ENCODE measurements around the gene AGO4.
"Not testable (repeated sequence)": the region's sequence is repeated elsewhere in the genome, so short reads cannot be mapped to it uniquely, and the experiment has no call there.

Gene AGO4

DNA sequence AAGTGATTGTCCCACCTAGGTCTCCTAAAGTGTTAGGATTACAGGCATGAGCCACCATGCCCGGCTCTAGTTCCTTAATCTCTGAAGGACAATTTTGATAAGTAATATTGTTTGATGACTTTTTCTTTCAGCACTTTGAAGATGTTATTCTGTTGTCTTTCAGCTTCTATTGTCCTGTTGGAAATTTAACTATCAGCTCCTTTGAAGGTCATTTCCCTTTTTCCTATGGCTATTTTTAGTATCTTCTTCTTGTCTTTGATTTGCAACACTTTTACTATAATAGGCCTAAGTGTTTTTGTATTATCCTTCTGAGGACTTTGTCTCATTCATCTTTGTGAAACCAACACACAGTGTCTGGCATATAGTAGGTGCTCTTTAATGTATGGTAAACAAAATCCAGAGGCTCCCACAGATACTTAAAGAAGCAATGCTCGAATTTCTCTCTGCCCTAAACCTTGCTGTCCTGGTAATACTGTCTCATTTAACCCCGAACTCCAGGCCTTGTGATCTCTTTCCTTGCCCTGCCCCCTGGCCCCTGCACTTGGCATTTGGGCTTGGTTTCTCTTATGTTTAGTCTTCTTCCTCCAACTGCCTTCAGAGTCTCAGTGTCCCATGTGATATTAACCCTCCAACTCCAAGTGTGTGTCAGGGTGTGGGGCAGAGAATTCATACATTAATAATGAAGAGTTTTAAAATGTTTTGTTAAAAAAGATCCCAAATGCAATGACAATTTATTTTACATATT lies 56.2 kb downstream of the AGO4 start:
- DNase-seq (ENCODE audit: low read depth in 2 of 3, low spot score in 2 of 3), result no peak

DNA sequence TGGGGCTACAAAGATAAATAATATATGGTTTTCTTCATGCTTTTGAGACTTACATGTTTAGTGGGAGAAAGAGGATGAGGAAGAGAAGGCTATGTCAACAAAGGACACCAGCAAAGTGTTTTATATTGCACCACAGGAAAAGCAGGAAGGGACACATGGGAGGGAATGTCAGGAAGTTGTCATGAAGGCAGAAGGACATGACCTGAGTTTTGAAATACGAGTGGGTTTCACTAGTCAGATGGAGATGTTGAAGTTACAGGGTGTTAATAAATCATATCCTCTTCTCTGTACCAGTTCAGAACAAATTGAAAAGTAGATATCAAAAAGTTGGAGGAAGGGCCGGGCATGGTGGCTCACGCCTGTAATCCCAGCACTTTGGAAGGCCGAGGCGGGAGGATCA lies 57.0 kb downstream of the AGO4 start:
- DNase-seq (ENCODE audit: low read depth in 2 of 3, low spot score in 2 of 3), result no peak

DNA sequence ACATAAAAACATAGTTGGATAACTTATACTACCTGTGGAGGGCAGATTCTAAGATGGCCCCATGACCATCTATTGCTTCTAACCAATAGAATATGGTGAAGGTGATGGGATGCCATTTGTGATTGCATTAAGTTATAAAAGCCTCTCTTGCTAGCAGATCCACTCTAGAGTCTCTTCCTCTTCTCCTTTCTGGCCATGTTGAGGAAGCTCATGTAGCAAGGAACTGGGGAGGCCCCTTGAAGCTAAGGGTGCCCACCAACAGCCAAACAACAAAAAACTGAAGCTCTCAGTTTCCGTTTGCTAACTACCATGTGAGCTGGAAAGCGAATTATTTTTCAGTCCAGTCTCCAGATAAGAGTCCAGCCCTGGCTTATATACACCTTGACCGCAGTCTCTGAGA lies 59.2 kb downstream of the AGO4 start:
- DNase-seq (ENCODE audit: low read depth in 2 of 3, low spot score in 2 of 3), result no peak

DNA sequence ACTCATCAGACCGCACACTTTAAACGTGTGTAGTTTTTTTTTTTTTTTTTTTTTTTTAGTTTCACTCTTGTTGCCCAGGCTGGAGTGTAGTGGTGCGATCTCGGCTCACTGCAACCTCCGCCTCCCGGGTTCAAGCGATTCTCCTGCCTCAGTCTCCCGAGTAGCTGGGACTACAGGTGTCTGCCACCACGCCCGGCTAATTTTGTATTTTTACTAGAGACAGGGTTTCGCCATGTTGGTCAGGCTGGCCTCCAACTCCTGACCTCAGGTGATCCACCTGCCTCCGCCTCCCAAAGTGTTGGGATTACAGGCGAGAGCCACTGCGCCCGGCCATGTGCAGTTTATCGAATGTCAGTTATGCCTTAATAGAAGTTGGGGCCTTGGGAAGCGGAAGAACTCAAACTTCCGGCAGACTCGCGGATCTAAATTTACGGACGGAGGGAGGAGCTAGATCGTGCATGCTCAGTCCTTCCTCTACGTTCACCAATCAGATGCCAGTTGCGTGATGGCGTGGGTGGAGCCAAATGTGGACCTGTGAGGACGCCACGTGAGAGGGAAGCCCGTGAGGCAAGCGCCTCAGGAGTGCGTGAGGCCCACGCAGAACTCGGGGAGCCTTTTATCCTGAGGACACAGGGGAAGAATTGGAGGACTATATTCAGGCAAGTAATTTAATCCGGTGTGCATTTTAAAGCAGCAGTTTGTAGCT lies 61.6 kb downstream of the AGO4 start:
- not testable (repeated sequence) for DNase-seq (ENCODE audit: low read depth in 2 of 3, low spot score in 2 of 3)

DNA sequence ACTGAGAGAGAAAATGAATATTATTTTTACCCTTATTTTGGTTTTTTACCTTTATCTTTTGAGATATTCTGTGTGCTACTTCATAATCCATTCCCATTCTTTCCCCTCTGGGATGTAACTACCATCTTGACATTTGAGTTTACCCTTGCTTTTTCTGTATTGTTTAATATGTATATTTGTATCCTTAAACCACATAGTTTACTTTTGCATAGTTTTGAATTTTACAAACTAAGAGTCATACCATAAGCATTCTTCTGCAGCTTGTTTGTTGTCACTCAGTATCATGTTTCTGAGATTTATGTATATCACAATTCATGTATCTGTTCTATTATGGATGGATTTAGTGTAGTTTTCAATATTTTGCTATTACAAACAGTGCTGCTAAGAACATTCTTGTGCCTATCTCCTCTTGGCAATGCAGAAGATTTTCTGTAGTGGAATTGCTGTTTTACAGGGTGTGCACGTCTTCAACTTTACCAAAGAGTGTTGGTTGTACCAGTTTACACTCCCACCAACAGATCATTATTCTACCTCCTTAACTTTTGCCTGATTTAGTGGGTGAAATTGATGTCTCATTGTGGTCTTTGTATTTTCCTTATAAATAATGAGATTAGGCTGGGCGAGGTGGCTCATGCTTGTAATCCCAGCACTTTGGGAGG lies 63.0 kb downstream of the AGO4 start:
- no peak for DNase-seq (ENCODE audit: low read depth in 2 of 3, low spot score in 2 of 3)

DNA sequence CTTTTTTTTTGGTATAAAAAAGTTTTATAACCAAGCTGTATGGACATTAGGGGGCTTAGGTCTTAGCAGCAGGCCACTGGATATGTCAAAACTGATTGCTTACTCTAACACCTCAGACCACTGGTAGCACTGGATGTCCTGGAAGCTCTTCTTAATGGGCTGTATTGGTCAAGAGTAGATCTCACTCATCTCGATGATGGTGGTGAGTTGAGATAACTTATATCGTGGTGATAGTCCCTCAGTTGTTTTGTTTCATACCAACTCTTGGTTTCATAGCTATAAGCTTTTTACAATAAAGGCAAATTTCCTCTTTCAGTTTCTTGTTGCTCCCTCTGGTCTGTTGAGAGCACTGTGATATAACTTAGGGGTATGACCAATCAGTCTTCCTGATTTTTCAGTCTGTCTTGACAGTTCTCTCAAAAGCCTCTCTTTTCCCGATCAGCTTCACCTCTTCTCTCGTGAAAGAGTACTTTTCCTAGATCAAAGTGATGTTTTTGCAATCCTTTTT lies 65.5 kb downstream of the AGO4 start:
- no peak for DNase-seq (ENCODE audit: low read depth in 2 of 3, low spot score in 2 of 3)

DNA sequence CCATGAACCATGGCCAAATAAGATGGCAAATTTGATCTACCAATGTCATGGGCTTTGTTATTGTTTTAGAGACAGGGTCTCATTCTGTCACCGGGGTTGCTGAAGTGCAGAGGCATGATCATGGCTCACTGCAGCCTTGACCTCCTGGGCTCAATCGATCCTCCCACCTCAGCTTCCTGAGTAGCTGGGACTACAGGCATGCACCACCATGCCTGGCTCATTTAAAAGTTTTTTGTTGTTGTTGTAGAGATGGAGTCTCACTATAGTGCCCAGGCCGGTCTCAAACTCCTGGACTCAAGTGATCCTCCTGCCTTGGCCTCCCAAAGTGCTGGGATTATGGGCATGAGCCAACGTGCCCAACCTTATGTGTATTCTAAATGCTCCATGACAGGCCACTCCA lies 66.3 kb downstream of the AGO4 start:
- not testable (repeated sequence) for DNase-seq (ENCODE audit: low read depth in 2 of 3, low spot score in 2 of 3)

DNA sequence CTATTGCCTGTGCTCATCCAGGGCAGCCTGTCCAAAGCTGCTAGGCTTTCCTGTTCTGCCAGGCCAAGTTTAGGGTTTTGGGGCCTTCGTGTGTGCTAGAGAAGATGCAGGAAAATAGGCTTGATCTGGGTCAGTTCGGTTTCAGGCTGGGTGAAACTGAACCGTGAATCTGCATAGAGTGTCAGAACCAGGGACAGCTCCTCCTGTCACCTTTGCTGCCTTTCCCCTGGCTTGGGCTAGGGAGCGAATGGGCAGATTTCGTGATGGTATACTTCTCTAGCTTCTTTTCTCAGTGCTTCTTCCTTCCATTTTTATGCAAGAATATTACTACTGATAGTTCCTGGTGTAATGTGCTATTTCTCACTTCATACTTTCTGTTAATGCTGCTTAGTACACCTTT lies 69.2 kb downstream of the AGO4 start:
- DNase-seq (ENCODE audit: low read depth in 2 of 3, low spot score in 2 of 3), result no peak

DNA sequence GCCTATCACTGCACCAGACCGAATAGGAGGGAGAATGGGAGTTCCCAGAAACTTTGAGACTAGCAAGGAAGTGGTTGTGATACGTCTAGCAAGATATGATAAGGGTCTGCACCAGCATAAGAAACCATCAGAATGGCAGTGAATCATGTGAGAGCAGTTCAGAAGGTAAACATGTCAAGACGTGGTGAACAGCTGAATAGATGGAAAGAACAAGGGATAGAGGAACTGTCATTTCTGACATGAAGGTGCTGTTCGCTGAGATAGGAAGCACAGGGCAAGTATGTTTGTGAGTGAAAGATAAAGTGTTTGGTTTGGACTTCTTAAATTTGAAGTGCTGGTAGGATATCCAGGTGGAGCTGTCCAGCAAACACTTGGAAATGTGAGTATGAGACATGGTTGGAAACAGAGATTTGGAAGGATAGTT lies 74.0 kb downstream of the AGO4 start:
- no peak for DNase-seq (ENCODE audit: low read depth in 2 of 3, low spot score in 2 of 3)

DNA sequence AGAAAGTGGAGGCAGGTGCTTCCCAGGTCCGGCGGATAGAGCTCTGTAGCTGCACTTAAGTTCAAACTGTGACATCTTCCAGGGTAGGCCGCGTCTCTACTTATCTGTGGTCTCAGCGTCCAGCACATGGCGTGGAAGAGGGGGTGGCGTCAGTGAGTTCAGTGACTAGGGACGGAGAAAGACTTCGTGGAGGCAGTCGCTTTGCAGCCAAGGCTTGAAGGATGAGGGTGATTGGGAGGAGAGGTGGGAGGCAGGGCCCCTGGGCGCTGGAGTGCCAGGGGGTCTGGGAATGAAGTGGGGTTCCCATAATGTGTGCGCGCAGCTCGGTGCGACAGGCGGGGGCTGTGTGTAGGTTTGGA lies 74.7 kb downstream of the AGO4 start:
- DNase-seq (ENCODE audit: low read depth in 2 of 3, low spot score in 2 of 3), result no peak

DNA sequence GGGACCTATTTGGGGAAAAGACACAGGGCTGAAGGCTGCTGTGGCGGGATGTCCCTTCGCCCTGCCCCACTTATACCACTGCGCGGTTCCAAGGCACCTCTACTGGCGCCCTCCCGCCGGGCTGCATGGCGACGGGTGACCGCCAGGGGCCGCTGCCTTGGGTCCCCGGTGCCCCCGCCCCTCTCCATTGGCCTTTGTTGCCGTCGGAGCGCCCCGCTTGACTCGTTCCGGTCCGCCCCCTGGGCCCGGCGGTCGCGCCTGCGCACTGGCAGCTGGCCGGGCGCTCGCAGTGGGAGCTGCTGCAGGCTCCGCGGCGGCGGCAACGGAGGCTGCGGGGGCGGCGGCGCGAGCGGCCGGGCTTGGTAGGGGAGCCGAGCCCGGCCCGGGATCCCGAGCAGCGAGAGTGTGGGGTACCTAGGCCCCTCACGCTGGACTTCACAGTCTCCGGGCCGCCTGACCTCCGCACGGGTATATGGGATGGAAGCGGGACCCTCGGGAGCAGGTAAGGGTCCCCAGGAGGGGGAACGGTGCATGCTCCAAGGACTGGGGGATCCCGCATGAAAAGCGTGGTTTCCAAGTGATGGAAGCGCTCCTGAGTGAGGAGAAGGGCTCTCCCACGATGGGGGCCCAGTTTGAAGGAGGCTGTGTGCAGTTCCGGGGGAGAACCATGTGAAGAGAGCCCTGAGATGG lies 75.3 kb downstream of the AGO4 start, which contains the start of gene AGO1:
TSS of gene AGO1 (plus strand) at position 265 of the 690 bp plus-strand sequence. CDS start at position 478, 213 bp downstream.
- DNase-seq (ENCODE audit: low read depth in 2 of 3, low spot score in 2 of 3), result peak; percentile 92 to 97 (median 95)

DNA sequence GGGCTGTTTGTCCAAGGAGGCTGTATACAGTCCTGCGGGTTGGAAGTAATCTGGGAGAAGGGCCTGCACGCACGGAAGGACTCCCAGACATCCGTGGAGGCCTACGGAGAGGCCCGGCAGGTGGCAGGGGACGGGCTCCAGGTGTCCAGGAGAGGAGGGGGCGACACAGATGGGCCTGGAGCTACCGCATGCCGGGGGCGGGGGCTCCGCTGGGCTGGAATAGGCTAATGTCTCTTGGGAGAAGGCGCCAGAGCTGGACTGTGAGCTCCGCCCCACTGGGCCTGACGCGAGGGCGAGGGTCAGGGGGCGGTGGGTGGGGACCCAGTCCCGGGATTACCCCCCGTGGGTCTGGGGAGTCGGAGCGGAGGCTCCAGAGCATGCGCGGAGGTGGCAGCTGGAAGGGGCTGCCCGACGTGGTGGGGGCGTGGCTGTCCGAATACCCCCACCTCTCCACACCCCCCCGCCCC lies 75.9 kb downstream of the AGO4 start:
- peak; percentile 3 to 20 (median 8) for DNase-seq (ENCODE audit: low read depth in 2 of 3, low spot score in 2 of 3)

DNA sequence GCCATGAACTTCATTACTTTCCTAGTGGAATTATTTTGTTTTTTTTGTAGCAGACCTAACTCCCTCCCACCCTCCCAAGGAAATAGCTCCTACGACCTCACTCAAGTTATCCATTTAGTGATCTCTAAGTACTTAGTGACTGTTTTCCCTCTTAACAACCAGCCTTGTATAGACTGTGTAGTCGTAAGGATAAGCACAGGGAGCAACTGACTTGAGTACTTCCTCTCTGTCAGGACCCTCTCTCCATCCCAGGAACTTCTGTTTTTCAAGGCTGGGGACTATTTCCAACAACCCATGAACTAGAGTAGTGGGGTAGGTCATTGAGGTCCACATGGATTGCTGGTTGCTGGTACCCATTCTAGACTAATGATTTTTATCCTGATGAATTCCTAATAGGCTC lies 77.1 kb downstream of the AGO4 start:
- no peak for DNase-seq (ENCODE audit: low read depth in 2 of 3, low spot score in 2 of 3)

DNA sequence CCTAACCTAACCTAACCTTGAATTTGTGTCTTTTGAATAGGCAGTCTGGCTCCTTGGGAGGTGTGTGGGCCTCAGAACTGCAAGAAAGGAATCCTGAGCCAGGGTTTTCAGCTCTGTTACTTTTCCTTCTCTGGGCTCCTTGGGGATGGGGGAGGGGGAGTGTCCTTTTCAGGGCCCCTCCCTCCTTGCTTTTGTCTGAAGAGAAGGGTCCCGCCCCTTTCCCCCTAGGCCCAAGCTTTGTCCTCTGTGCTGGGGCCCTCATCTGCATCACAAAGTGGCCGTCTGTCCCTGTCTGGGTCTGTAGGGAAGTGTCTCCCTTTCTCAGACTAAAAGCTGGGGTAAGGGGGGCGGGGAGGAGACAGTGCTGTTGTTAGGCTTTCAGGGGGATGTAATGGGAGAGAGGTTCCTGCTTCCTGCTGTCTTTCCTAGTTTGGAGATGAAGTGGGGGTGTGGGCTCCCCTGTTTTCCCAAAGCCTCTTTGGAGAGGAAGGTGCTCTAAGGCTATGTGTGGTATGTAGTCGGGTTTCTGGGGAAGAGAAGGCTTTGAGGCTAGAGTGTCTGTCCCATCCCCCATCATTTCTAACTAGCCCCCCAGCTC lies 78.2 kb downstream of the AGO4 start:
- DNase-seq (ENCODE audit: low read depth in 2 of 3, low spot score in 2 of 3), result no peak

DNA sequence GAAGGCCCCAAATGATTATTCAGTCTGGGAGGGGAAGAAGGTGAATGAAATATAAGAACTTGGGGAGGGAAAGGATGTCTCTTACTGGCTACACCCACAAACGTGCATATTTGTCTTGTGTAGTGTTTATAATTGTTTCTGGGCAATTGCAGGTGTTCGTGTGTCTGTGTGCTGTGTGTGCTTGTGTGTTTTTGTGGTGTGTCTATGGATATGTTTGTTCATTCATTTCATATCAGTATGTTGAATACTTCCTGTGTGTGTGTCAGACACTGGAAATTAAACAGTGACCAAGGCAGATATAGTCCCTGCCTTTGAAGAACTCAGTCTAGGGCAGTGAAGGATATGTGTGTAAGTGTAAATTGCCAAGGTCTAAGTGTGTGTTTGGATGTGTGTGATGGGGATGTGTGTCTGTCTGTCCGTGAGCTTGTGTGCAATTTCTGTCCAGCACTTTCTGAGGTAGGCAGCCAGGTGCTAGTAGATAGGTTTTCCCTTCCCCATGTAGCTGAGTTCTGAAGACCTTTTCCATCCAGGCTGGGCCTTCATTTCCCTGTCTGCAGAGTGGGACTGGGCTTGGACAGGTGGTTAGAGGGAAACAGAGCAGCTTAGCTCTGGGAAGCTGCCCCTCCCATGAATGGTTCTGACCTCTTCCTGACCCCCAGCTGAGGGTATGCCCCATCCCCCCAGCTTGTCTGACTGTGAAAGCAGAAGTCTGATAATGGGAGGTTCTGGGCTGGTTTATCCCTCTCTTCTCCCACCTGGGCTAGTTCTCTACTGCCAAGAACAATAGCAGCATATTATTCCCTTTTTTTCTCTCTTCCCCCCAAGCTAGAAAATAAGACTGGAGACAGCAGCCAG lies 79.0 kb downstream of the AGO4 start:
- DNase-seq (ENCODE audit: low read depth in 2 of 3, low spot score in 2 of 3), result no peak

DNA sequence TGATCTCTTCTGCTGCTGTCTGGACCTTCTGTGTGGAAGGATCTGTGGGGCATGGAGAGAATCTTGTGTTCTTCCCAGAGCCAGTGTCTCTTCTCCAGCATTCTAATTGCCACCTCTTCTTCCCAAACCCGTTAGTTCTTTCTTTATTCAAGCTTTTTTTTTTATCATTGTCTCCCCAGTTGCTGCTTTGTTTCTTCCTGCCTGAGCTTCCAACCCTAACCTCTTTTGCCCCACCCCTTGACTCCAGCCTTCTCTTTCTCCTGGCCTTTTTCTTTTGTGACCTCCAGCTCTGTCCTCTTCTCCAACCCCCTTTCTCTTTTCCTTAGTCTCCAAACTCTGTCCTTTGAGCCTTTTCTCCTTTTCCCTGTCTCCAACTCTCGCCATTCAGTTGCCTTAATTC lies 79.7 kb downstream of the AGO4 start:
- no peak for DNase-seq (ENCODE audit: low read depth in 2 of 3, low spot score in 2 of 3)

DNA sequence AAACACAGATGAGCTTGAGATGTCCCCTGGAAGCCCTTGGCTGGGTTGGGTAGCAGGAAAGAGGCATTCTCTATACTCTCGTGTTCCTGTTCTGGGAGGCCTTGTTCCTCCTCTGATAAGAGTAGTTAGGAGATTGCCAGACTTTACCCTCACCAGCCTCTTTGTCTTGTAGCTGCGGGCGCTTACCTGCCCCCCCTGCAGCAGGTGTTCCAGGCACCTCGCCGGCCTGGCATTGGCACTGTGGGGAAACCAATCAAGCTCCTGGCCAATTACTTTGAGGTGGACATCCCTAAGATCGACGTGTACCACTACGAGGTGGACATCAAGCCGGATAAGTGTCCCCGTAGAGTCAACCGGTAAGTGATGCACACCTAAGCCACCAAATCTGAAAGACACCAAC lies 80.4 kb downstream of the AGO4 start:
- no peak for DNase-seq (ENCODE audit: low read depth in 2 of 3, low spot score in 2 of 3)

DNA sequence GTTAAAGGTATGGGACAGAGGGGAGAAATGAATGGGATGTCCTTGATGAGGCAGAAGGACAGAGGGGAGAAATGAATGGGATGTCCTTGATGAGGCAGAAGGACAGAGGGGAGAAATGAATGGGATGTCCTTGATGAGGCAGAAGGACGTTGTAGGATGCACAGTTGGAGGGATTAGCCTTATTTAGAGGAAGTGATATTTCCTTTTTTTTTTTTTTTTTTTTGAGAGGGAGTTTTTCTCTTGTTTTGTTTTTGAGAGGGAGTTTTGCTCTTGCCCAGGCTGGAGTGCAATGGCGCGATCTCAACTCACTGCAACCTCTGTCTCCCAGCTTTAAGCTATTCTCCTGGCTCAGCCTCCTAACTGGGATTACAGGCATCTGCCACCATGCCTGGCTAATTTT lies 81.2 kb downstream of the AGO4 start:
- not testable (repeated sequence) for DNase-seq (ENCODE audit: low read depth in 2 of 3, low spot score in 2 of 3)

DNA sequence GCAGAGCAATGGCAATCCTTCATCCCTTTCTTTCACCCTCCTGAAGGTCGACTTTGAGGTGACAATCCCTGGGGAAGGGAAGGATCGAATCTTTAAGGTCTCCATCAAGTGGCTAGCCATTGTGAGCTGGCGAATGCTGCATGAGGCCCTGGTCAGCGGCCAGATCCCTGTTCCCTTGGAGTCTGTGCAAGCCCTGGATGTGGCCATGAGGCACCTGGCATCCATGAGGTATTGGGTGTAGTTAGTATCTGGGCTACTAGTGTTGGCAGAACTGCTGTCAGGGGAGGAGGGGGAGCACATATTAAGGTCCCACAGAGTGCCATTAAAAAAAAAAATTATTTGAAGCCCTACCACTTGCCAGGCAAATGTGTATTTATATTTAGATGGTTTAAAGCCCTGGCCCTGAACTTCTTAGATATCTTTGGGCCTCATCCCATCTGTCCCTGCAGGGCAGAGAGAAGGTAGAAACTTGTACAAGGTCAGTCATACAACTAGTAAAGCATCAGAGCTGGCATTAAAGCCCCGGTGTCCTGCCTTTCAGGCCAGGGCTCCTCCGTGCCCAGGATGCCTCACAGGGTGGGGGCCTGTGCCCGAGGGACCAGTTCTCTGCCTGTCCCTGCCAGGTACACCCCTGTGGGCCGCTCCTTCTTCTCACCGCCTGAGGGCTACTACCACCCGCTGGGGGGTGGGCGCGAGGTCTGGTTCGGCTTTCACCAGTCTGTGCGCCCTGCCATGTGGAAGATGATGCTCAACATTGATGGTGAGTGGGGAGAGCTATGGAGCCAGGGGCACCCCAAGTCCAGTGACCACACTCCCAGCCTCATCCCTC lies 85.4 kb downstream of the AGO4 start:
- DNase-seq (ENCODE audit: low read depth in 2 of 3, low spot score in 2 of 3), result no peak

Data from activated CD8-positive, alpha-beta memory T cell treated with anti-CD3 and anti-CD28 coated beads for 48 hours (primary cell).